Measurements from ENCODE around the gene GNG12.

GNG12 gene

DNA sequence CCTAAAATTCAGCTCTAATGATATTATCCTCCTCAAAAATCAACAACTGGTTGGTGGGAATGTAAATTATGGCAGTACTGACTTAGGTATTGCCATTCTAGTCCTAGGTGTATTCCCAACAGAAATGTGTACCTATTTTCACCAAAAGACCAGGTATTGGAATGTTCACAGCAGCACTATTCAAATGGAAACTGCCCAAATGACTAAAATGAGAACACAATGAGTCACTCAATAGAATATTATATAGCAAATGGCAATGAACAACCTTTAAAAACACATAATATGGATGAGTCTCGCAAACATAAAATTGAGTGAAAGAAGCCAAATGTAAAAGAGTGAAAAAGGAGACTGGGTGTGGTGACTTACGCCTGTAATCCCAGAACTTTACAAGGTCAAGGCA lies 103.4 kb downstream of the GNG12 start:
- H3K9me3 ChIP-seq (ENCODE audit: insufficient read depth, low read length), result no peaks in the 10 kb centered on the region
- no peaks in the 10 kb centered on the region for H3K9me2 ChIP-seq (replicated peaks; ENCODE audit: insufficient read depth, low read length)
- no peaks in the 10 kb centered on the region for H3K36me3 ChIP-seq (ENCODE audit: low read length)
- no peak overlapping the region for H3K4me3 ChIP-seq (ENCODE audit: insufficient read depth, low read length, poor library complexity, severe bottlenecking)
- no peak overlapping the region for H3K4me2 ChIP-seq (ENCODE audit: low read depth, low read length, poor library complexity, severe bottlenecking)
- H3K27ac ChIP-seq (ENCODE audit: low read depth, low read length), result no peak overlapping the region
- H3K9ac ChIP-seq (ENCODE audit: low read length), result no peak overlapping the region
- H4K20me1 ChIP-seq (ENCODE audit: low read depth, low read length), result no peaks in the 10 kb centered on the region
- no peak overlapping the region for H2AFZ ChIP-seq (ENCODE audit: low read depth, low read length, severe bottlenecking)
- TF ChIP-seq, protein P1, sequence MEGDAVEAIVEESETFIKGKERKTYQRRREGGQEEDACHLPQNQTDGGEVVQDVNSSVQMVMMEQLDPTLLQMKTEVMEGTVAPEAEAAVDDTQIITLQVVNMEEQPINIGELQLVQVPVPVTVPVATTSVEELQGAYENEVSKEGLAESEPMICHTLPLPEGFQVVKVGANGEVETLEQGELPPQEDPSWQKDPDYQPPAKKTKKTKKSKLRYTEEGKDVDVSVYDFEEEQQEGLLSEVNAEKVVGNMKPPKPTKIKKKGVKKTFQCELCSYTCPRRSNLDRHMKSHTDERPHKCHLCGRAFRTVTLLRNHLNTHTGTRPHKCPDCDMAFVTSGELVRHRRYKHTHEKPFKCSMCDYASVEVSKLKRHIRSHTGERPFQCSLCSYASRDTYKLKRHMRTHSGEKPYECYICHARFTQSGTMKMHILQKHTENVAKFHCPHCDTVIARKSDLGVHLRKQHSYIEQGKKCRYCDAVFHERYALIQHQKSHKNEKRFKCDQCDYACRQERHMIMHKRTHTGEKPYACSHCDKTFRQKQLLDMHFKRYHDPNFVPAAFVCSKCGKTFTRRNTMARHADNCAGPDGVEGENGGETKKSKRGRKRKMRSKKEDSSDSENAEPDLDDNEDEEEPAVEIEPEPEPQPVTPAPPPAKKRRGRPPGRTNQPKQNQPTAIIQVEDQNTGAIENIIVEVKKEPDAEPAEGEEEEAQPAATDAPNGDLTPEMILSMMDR (IDR thresholded peaks at IDR 0.05; ENCODE audit: insufficient read depth, low read length, poor library complexity, severe bottlenecking), result no peak
- TF ChIP-seq EZH2phosphoT487 (conservative IDR thresholded peaks at IDR 0.05; ENCODE audit: low read length), result no peak
- no peaks in the 10 kb centered on the region for H3K27me3 ChIP-seq (ENCODE audit: low read length)
- no peaks in the 10 kb centered on the region for H3K79me2 ChIP-seq (ENCODE audit: insufficient read depth, low read length)
- H3F3A ChIP-seq (ENCODE audit: insufficient read depth), result no peaks in the 10 kb centered on the region

DNA sequence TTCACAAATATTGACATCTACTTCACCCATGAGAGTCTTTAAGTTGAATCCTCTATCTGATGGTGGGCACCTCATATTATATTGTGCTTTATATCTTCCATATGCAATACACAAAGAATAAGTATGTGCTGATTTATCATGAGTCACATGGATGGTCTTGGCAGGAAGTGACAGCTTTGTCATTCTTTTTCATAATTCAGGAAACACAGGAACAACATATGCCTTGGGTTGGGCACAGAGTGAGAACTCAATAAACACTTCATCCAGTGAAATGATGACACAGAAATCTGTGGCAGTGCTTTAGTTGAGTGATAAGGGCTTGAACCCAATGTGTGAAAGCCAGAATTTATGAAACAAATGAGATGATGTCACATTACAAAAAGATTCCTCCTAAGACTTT lies 107.0 kb downstream of the GNG12 start:
- Histone ChIP-seq H3K4me2 (ENCODE audit: low read depth, low read length, poor library complexity, severe bottlenecking) (no peak overlapping the region), H3K79me2 (ENCODE audit: insufficient read depth, low read length) (no peaks in the 10 kb centered on the region), H3K27ac (ENCODE audit: low read depth, low read length) (no peak overlapping the region), H3K36me3 (ENCODE audit: low read length) (no peaks in the 10 kb centered on the region), H3K9me2 (replicated peaks; ENCODE audit: insufficient read depth, low read length) (no peaks in the 10 kb centered on the region), H3F3A (ENCODE audit: insufficient read depth) (no peaks in the 10 kb centered on the region), H2AFZ (ENCODE audit: low read depth, low read length, severe bottlenecking) (no peak overlapping the region), H3K9ac (ENCODE audit: low read length) (no peak overlapping the region), H4K20me1 (ENCODE audit: low read depth, low read length) (no peaks in the 10 kb centered on the region), H3K9me3 (ENCODE audit: insufficient read depth, low read length) (no peaks in the 10 kb centered on the region), H3K4me3 (ENCODE audit: insufficient read depth, low read length, poor library complexity, severe bottlenecking) (no peak overlapping the region), H3K27me3 (ENCODE audit: low read length) (no peaks in the 10 kb centered on the region)
- no peak for TF ChIP-seq EZH2phosphoT487 (conservative IDR thresholded peaks at IDR 0.05; ENCODE audit: low read length)
- TF ChIP-seq, protein P1 (IDR thresholded peaks at IDR 0.05; ENCODE audit: insufficient read depth, low read length, poor library complexity, severe bottlenecking), result no peak

GRCh38 chr1:67724928-67725560 lies 108.2 kb downstream of the GNG12 start:
- TF ChIP-seq, protein P1 (IDR thresholded peaks at IDR 0.05; ENCODE audit: insufficient read depth, low read length, poor library complexity, severe bottlenecking), result no peak
- TF ChIP-seq EZH2phosphoT487 (conservative IDR thresholded peaks at IDR 0.05; ENCODE audit: low read length), result no peak
- Histone ChIP-seq H3K36me3 (ENCODE audit: low read length) (no peaks in the 10 kb centered on the region), H3K4me2 (ENCODE audit: low read depth, low read length, poor library complexity, severe bottlenecking) (no peak overlapping the region), H3F3A (ENCODE audit: insufficient read depth) (no peaks in the 10 kb centered on the region), H4K20me1 (ENCODE audit: low read depth, low read length) (no peaks in the 10 kb centered on the region), H3K27ac (ENCODE audit: low read depth, low read length) (no peak overlapping the region), H3K4me3 (ENCODE audit: insufficient read depth, low read length, poor library complexity, severe bottlenecking) (no peak overlapping the region), H3K27me3 (ENCODE audit: low read length) (no peaks in the 10 kb centered on the region), H3K9ac (ENCODE audit: low read length) (no peak overlapping the region), H3K9me3 (ENCODE audit: insufficient read depth, low read length) (no peaks in the 10 kb centered on the region), H3K79me2 (ENCODE audit: insufficient read depth, low read length) (no peaks in the 10 kb centered on the region), H3K9me2 (replicated peaks; ENCODE audit: insufficient read depth, low read length) (no peaks in the 10 kb centered on the region), H2AFZ (ENCODE audit: low read depth, low read length, severe bottlenecking) (no peak overlapping the region)

Measured in SU-DHL-6 (cell line).